A673 (cell line): ENCODE results near the gene WDFY4. TPM values are rescaled to one million over a fixed set of nuclear protein-coding genes. Genes with fewer than 3 reads are reported as not detected.

ENCODE experiments used
- BruUV-seq: library from RNA; stranded (reverse); fragments of 400-500 nt; replicated peaks from 2 replicates; lab custom pipeline; 2021; lab: Mats Ljungman, UMichigan
- CTCF ChIA-PET: fragments of 300-600 bp; sonication (Branson Sonifier 250); formaldehyde crosslinking; loops from one replicate; lab custom pipeline; 2022; ENCODE audit warnings: antibody characterized with exemption; lab: Charles Lee
- POLR2A ChIA-PET: fragments of 300-600 bp; sonication (Branson Sonifier 250); formaldehyde crosslinking; loops from one replicate; lab custom pipeline; 2022; ENCODE audit warnings: antibody characterized with exemption; ENCODE audit not compliant: low non-redundant PET; lab: Charles Lee
- DNase-seq: peaks from one replicate; pipeline ENCODE4 v3.0.0-alpha.2; 2015; ENCODE audit warnings: low spot score
- H3K27ac ChIP-seq: fragments of 200-600 bp; sonication (generic); 2 replicates; pipeline ENCODE4 v1.5.1; 2016; ENCODE audit warnings: mixed run types, low read depth, mild to moderate bottlenecking, mixed read lengths, antibody characterized with exemption, low read length; ENCODE audit not compliant: poor library complexity, severe bottlenecking
- H3K27me3 ChIP-seq: fragments of 200-600 bp; sonication (generic); replicated peaks from 2 replicates; pipeline ENCODE4 v1.6.1; 2017; ENCODE audit warnings: mixed run types, low read depth, mild to moderate bottlenecking, mixed read lengths, antibody characterized with exemption, low read length; ENCODE audit not compliant: insufficient read depth, poor library complexity
- H3K36me3 ChIP-seq: fragments of 200-600 bp; sonication (generic); 2 replicates; pipeline ENCODE4 v1.6.1; 2016; ENCODE audit warnings: mixed run types, mild to moderate bottlenecking, mixed read lengths, antibody characterized with exemption, low read length; ENCODE audit not compliant: insufficient read depth, poor library complexity, severe bottlenecking
- H3K4me1 ChIP-seq: fragments of 200-600 bp; sonication (generic); 2 replicates; pipeline ENCODE4 v1.6.1; 2017; ENCODE audit warnings: mixed run types, mild to moderate bottlenecking, mixed read lengths, antibody characterized with exemption, low read length; ENCODE audit not compliant: insufficient read depth, poor library complexity, severe bottlenecking
- H3K4me3 ChIP-seq: fragments of 200-600 bp; sonication (generic); 2 replicates; pipeline ENCODE4 v1.5.1; 2016; ENCODE audit warnings: low read depth, mixed run types, mild to moderate bottlenecking, mixed read lengths, low read length; ENCODE audit not compliant: poor library complexity, severe bottlenecking
- H3K9me3 ChIP-seq: fragments of 200-600 bp; sonication (generic); 2 replicates; pipeline ENCODE4 v1.6.1; 2016; ENCODE audit warnings: mixed run types, low read depth, mild to moderate bottlenecking, mixed read lengths, antibody characterized with exemption, low read length; ENCODE audit not compliant: poor library complexity, severe bottlenecking
- CTCF ChIP-seq: fragments of 300-800, 200-600 bp; sonication (generic); conservative IDR thresholded peaks from 2 replicates; pipeline ENCODE4 v1.5.1; 2017; ENCODE audit warnings: low read depth, mild to moderate bottlenecking, antibody characterized with exemption, low read length, moderate library complexity, mixed read lengths
- EZH2 ChIP-seq: fragments of 200-600 bp; sonication (generic); IDR thresholded peaks from 2 replicates; pipeline ENCODE4 v1.6.1; 2017; ENCODE audit warnings: borderline replicate concordance, low read depth, mild to moderate bottlenecking, mixed read lengths, antibody characterized with exemption, low read length; ENCODE audit not compliant: poor library complexity, severe bottlenecking
- intact Hi-C: fragments of 100-400 bp; cut with micrococcal nuclease; formaldehyde crosslinking; loops from one replicate; pipeline ENCODE4 v1.10.0; 2022; ENCODE audit not compliant: unreplicated experiment
- total RNA-seq: library from RNA; stranded (reverse); gene quantifications from 2 replicates; pipeline ENCODE4 v1.2.3, GENCODE V29; 2021

The WDFY4 gene
- total RNA-seq, 1 experiment from 2014 or later: not detected

GRCh38 chr10:48890888-48891850, 206.5 kb downstream of the WDFY4 start:
- POLR2A ChIA-PET: no interaction called here
- H3K4me1 ChIP-seq: no peaks in the 10 kb centered on the region
- no peak overlapping the region for H3K4me3 ChIP-seq
- DNase-seq: no peak
- no TSS peak for BruUV-seq
- no peak for TF ChIP-seq EZH2
- no peak for TF ChIP-seq CTCF
- no peaks in the 10 kb centered on the region for H3K9me3 ChIP-seq
- H3K27ac ChIP-seq: no peak overlapping the region
- CTCF ChIA-PET: no interaction called here
- intact Hi-C loops: no loop called here
- H3K27me3 ChIP-seq: no peaks in the 10 kb centered on the region
- H3K36me3 ChIP-seq: no peaks in the 10 kb centered on the region

GRCh38 chr10:48894911-48895802, 210.5 kb downstream of the WDFY4 start:
- no TSS peak for BruUV-seq
- POLR2A ChIA-PET: no interaction called here
- Histone ChIP-seq H3K4me3 (no peak overlapping the region), H3K36me3 (no peaks in the 10 kb centered on the region), H3K27ac (no peak overlapping the region), H3K4me1 (no peaks in the 10 kb centered on the region), H3K27me3 (no peaks in the 10 kb centered on the region), H3K9me3 (no peaks in the 10 kb centered on the region)
- CTCF ChIA-PET: no interaction called here
- intact Hi-C loops: no loop called here
- TF ChIP-seq EZH2 (no peak), CTCF (no peak)
- no peak for DNase-seq

- DNase-seq: no peak
- TF ChIP-seq EZH2 (no peak), CTCF (no peak)
- ChIA-PET CTCF (no interaction called here), POLR2A (no interaction called here)
- Histone ChIP-seq H3K4me3 (no peak overlapping the region), H3K27ac (no peak overlapping the region), H3K9me3 (no peaks in the 10 kb centered on the region), H3K36me3 (no peaks in the 10 kb centered on the region), H3K4me1 (no peaks in the 10 kb centered on the region), H3K27me3 (no peaks in the 10 kb centered on the region)
- intact Hi-C loops: no loop called here
- BruUV-seq: no TSS peak
Measured at GRCh38 chr10:48895803-48896195, 211.1 kb downstream of the WDFY4 start.
